Measurements from ENCODE around the gene TFF3. TPM values are rescaled to one million over a fixed set of nuclear protein-coding genes. Genes with fewer than 3 reads are reported as not detected.

Gene TFF3
- total and polyA plus RNA-seq, 10 of the 15 experiments (the other 5 are each of a cell fraction or from before 2014, with no cell fraction given), result not detected

- H3K9ac ChIP-seq (ENCODE audit: control insufficient read depth, insufficient read depth, low read length), result no peak overlapping the region
- WGBS (ENCODE audit: insufficient coverage, insufficient replicate concordance, low lambda C conversion rate, missing lambda C conversion rate), result 60% methylated on average over 20 of the region's 20 CpGs
- no peaks in the 10 kb centered on the region for H3K9me3 ChIP-seq (replicated peaks; ENCODE audit: control insufficient read depth, insufficient read depth, low read length)
- no peaks in the 10 kb centered on the region for H3K36me3 ChIP-seq (ENCODE audit: control insufficient read depth in 2 of 2, insufficient read depth in 2 of 2, low read length in 1 of 2)
- no peaks in the 10 kb centered on the region for H3K79me2 ChIP-seq (ENCODE audit: control insufficient read depth, insufficient read depth, low read length)
- SMC1A ChIA-PET (ENCODE audit: uncharacterized antibody, unreplicated experiment), result interaction anchor here (1.0 to 1.2 kb wide), 2 partner anchors 23 to 264 kb away, joined by 3 read pairs; no protein-coding TSS in a partner anchor
- no peak for DNase-seq (ENCODE audit: low read depth, low spot score)
- no peak overlapping the region for H3K4me3 ChIP-seq
- CTCF ChIA-PET, result interaction anchor here (0.8 to 2.1 kb wide), 3 partner anchors 11 to 144 kb away, joined by 3 to 8 read pairs (median 3); no protein-coding TSS in a partner anchor
- H4K20me1 ChIP-seq (ENCODE audit: control insufficient read depth, insufficient read depth), result no peaks in the 10 kb centered on the region
- H2AFZ ChIP-seq (ENCODE audit: control insufficient read depth, low read depth, low read length), result no peak overlapping the region
- no peaks in the 10 kb centered on the region for H3K4me1 ChIP-seq (ENCODE audit: control insufficient read depth, insufficient read depth, low read length)
- H3K27ac ChIP-seq (ENCODE audit: control insufficient read depth, insufficient read depth), result no peak overlapping the region
- H3K4me2 ChIP-seq (ENCODE audit: control insufficient read depth, insufficient read depth), result no peak overlapping the region
- intact Hi-C loops (cut with micrococcal nuclease; ENCODE audit: unreplicated experiment) (no loop called here), in situ Hi-C loops (cut with MboI) (no loop called here)
- RAD21 ChIA-PET (ENCODE audit: unreplicated experiment), result interaction anchor here (1.5 kb wide), 1 partner anchor 21 kb away, joined by 4 read pairs; no protein-coding TSS in a partner anchor
- no TSS peak for BruUV-seq (replicated peaks)
- FAIRE-seq, result no peak
- POLR2A ChIA-PET, result no interaction called here
- no peak for ATAC-seq
- no peaks in the 10 kb centered on the region for H3K27me3 ChIP-seq (replicated peaks in 1 of 2; ENCODE audit: control insufficient read depth in 2 of 2, insufficient read depth in 2 of 2, low read length in 1 of 2)
- TF ChIP-seq PAX5 (IDR thresholded peaks at IDR 0.05; ENCODE audit: borderline replicate concordance, low read depth, low read length), result no peak
- no peak for TF ChIP-seq SMARCA5 (IDR thresholded peaks at IDR 0.05)
- TF ChIP-seq ZBTB11 (CRISPR knock-in tag; IDR thresholded peaks at IDR 0.05), result no peak
- TF ChIP-seq CUX1 (IDR thresholded peaks at IDR 0.05; ENCODE audit: insufficient replicate concordance, low read depth, low read length), result no peak
- TF ChIP-seq POLR2AphosphoS2 (IDR thresholded peaks at IDR 0.05; ENCODE audit: low read depth, low read length), result no peak
- TF ChIP-seq KAT2A (conservative IDR thresholded peaks at IDR 0.05; ENCODE audit: control insufficient read depth, low read depth, low read length), result no peak
- no peak for TF ChIP-seq HDAC2 (IDR thresholded peaks at IDR 0.05)
- TF ChIP-seq, protein P1, sequence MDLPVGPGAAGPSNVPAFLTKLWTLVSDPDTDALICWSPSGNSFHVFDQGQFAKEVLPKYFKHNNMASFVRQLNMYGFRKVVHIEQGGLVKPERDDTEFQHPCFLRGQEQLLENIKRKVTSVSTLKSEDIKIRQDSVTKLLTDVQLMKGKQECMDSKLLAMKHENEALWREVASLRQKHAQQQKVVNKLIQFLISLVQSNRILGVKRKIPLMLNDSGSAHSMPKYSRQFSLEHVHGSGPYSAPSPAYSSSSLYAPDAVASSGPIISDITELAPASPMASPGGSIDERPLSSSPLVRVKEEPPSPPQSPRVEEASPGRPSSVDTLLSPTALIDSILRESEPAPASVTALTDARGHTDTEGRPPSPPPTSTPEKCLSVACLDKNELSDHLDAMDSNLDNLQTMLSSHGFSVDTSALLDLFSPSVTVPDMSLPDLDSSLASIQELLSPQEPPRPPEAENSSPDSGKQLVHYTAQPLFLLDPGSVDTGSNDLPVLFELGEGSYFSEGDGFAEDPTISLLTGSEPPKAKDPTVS (IDR thresholded peaks at IDR 0.05; ENCODE audit: low read depth, low read length), result no peak
- TF ChIP-seq, protein P2, sequence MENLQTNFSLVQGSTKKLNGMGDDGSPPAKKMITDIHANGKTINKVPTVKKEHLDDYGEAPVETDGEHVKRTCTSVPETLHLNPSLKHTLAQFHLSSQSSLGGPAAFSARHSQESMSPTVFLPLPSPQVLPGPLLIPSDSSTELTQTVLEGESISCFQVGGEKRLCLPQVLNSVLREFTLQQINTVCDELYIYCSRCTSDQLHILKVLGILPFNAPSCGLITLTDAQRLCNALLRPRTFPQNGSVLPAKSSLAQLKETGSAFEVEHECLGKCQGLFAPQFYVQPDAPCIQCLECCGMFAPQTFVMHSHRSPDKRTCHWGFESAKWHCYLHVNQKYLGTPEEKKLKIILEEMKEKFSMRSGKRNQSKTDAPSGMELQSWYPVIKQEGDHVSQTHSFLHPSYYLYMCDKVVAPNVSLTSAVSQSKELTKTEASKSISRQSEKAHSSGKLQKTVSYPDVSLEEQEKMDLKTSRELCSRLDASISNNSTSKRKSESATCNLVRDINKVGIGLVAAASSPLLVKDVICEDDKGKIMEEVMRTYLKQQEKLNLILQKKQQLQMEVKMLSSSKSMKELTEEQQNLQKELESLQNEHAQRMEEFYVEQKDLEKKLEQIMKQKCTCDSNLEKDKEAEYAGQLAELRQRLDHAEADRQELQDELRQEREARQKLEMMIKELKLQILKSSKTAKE (IDR thresholded peaks at IDR 0.05; ENCODE audit: low read depth, poor library complexity, severe bottlenecking), result no peak
- TF ChIP-seq TCF7 (IDR thresholded peaks at IDR 0.05; ENCODE audit: borderline replicate concordance), result no peak
- TF ChIP-seq NR2C1 (IDR thresholded peaks at IDR 0.05), result no peak
Observed at GRCh38 chr21:42279341-42279871, 35.8 kb downstream of the TFF3 start.

Measured in GM12878 (cell line).